NCI-H446 (cell line): Measurements from ENCODE around the gene POLR3H.
"Not testable (repeated sequence)": the region's sequence is repeated elsewhere in the genome, so short reads cannot be mapped to it uniquely, and the experiment has no call there.

Experiments used
- DNase-seq, 2 experiments: peaks; one replicate each; lab custom pipeline; 2025; lab: John Stamatoyannopoulos, UW

POLR3H gene

DNA sequence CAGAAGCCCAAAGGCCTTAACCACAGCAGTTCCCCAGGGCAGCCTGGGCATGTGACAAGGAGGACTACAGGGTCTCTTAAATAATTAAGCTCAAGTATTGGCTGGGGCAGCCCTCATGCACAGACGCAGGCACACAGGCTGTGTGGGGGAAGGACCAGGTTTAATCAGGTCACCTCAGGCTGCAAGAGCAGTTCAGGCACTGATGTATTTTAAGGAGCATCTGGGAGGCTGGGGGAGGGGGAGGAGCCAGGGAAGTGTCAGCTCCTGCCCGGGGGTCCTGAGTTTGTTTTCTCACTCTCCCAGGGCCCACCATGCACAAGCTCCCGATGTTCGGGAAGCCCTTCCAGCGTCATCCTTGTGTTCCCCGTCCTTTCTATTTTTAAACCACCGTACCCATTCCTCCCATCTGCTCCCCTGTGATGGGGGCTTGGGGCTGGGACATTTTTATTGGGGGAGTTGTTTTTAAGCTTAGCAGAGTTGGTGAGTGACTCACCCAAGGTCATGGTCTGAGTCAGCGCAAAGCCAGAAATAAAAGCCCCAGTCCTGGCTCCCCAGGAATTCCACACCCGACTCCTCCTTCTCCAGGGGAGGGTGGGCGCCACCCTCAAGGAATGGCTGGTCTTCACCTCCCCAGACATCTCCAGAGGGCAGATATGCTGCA is 18.9 kb upstream of the POLR3H start:
- DNase-seq: no peak

DNA sequence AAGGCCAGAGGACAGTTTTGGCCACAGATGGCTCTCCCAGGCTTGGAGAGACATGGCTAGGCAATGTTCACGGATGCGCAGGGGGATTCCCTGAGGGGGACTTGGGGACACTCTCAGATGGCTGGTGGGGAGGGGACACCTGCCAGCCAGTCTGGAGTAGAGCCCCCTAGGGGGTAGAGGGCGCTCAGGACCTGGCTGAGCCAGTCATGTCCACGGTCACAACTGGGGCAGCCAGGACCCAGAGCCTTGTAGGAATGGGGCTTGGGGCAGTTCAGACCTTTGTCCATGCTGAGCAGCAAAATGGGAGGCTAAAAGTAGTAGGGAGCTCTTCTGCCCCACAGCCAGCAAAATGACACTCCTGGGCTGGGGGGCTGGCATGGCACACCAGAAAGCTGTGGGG is 18.2 kb upstream of the POLR3H start:
- no peak for DNase-seq

GRCh38 chr22:41561788-41562187 is 17.5 kb upstream of the POLR3H start:
- DNase-seq: no peak

DNA sequence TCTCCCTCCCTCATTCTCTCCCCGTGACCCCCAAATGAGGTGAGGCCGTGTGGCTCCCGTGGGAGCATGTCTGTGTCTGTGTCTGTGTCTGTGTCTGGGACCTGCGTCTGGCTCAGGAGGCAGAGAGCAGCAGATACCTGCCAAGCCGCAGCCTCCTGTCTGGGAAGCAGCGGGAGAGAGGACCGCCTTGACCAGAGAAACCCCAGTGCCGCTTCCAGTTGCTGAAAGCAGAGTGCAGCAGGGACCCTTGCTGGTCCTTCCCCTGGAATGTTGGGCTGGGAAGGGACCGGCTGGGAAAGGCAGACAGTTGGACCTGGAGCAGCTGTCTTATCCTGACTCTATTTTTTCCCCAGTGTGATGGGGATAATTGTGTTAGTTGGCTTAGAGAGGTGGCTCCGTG is 17.1 kb upstream of the POLR3H start:
- no peak for DNase-seq

- no peak for DNase-seq
Measured at GRCh38 chr22:41560095-41560471, 15.8 kb upstream of the POLR3H start.

- DNase-seq: not testable (repeated sequence)
Measured at GRCh38 chr22:41558241-41558630, 14.0 kb upstream of the POLR3H start.

DNA sequence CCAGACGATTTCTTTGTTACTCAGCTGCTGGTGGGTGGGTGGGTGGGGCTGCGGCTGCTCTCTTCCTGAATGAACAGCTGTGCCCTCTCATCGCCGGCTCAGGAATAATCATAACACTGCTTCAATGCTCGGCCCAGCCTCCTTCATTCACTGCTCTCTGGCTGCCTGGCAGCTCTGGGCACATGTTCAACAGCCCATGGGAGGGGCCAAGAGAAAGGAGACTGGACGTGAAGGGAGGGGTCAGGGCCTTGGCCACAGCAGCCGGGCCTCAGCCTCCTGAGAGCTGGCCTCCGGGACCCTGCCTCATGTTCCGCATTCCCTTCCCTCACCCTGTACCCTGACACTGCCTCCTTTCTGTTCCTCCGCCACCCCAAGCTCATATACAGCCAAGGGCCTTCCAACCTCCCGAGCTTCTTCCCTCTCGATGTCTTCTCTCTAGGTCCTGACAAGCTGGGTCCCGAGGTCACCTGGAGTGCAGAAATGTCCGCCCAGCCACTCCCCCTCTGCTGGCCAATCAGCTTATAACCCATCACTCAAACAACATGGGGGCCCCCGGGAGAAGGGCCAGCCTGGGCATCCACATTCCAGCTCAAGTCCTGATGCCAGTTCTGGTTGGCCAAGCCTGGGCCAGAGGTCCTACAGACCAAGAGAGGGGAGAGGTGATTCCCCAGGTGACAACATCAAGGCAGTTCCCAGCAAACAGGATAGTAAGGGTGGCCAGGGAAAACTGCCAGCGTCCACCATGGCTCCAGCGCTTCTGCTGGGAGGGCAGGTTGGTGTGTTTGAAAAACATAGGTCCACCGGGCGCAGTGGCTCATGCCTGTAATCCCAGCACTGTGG is 13.4 kb upstream of the POLR3H start:
- peak in 1 of 2 experiments; percentile 70 for DNase-seq

DNA sequence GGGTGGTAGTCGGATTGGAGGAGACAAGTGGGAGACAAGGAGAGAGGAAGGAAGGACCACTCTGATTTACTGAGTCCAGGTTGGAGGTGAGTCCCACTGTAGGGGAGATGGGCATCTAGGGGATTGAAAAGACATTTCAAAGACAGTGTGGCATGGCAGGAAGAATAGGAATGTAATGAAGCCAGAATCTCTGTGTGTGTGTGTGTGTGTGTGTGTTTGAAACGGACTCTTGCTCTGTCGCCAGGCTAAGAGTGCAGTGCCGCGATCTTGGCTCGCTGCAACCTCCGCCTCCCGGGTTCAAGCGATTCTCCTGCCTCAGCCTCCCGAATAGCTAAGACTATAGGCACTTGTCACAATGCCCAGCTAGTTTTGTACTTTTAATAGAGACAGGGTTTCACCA is 12.3 kb upstream of the POLR3H start:
- no peak for DNase-seq

GRCh38 chr22:41555325-41555982 is 11.2 kb upstream of the POLR3H start:
- peak; percentile 46 to 72 for DNase-seq

GRCh38 chr22:41551877-41552582 is 7.8 kb upstream of the POLR3H start:
- peak in 1 of 2 experiments; percentile 32 for DNase-seq

DNA sequence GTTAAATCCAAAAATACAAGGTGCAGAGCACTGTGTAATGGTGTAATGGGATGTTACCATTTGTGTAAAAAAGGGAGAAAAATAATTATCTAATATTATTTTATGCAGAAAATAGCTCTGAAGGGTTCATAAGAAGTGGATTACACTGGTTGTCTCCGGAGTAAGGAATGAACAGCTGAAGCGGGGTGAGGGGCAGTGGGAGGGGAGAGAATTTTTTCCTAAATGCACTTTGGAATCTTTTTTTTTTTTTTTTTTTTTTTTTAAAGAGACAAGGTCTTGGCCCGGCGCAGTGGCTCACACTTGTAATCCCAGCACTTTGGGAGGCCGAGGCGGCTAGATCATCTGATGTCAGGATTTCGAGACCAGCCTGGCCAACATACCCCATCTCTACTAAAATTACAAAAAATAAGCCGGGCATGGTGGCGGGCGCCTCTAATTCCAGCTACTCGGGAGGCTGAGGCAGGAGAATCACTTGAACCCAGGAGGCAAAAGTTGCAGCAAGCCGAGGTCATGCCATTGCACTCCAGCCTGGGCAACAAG is 6.8 kb upstream of the POLR3H start:
- DNase-seq: no peak

- DNase-seq: no peak
Measured at GRCh38 chr22:41548830-41549211, 4.6 kb upstream of the POLR3H start.

DNA sequence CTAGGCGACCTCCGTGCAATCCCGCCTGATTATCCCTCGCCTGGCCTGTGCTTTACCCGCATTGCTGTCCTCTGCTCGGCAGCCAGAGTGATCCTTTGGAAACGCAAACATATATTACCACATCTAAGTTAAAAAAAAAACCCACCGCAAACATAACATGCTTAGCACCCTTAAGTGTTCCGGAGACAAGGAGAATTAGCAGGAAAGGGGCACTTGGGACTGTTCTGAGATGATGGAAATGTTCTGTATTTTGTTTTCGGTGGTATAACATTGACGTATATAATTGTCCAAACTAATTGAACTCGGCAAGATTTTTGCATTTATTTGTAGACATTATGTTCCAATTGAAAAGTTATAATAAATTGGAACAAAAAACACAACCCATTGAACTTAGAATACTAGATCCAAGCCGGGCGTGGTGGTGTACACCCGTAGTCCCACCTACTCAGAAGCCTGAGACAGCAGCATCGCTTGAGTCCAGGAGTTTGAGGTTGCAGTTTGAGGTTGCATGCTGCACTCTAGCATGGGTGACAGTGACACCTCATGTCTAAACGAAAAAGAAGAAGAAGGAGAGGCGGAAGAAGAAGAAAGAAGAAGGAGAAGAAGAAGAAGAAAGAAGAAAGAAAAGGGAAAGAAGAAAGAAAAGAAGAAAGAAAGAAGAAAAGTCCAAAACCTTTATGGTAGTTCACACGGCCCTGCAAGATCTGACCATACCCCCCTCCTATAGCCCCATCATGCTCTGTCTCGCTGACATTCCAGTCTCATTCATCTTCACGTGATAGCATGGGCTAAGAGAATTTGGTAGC is 604 bp upstream of the POLR3H start:
- DNase-seq: no peak

GRCh38 chr22:41542224-41542623 is 2.0 kb downstream of the POLR3H start:
- DNase-seq: no peak

DNA sequence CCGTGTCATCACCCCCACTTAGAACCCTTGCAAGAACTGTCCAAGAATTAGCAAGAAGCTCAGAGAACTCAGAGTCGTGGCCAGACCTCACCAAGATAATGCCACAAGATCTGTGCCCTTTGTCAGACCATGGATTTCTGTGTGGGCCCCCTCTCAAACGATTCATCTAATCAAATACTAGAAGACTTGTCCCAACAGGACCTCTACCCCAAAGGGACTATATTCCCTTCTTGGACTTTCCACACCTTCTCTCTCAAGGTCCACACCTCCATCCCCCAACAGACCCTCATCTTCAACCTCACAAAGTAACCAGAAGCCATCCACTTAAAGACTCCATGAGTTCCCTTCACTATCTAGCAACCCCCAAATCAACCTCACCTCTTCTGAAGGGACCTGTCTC is 2.8 kb downstream of the POLR3H start:
- no peak for DNase-seq

GRCh38 chr22:41540365-41540764 is 3.9 kb downstream of the POLR3H start:
- no peak for DNase-seq

DNA sequence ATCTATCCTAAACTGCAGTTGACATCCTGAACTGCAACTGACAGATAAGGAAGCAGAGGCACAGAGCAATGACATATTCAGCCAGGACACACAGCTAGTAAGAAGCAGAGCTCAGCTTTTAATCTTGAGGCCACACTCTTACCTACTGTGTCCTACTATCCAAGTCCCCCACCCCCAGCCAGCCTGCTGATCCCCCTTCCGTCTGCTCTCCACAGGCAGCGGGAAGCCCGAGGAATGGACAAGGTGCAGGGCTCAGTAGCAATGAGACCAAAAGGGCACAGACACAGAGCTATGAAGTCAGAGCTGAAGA is 4.3 kb downstream of the POLR3H start:
- no peak for DNase-seq

- DNase-seq: no peak
Measured at GRCh38 chr22:41539146-41540005, 4.9 kb downstream of the POLR3H start.

DNA sequence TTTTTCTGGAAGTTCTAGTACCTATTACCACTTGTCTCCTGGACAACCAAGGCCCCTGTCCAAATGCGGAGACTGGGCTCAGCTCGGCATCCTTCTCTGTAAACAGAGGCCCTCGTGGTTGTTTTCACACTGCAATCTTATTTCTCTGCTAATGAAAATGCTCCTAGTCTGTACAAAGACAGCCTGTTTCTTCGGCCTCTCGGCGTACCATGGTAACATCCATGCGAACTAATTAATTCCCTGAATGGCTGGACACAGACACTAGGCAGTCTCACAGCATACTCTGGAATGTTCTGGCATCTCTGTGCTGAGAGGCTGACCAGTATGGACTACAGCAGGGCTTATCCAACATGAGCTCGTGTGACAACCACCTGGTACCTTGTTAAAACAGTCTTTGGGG is 5.7 kb downstream of the POLR3H start:
- no peak for DNase-seq

DNA sequence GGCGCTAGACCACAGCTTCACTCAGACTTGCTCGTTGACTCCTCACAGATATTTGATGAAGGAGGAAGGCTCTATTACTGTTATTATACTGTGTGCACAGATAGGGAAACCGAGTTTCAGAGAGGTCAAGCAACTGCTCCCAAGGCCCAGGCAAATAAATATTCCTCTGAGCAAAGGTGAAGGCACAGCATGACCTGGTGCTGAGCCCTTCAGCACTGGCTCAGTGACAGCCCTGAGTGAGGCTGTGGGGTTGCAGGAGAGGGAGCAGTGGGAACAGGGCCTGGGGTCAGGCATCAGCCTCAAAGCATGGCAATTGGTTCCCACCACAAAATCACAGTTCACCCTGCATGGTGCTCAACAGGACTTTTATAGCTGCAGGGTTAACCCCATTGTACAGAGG is 7.1 kb downstream of the POLR3H start:
- DNase-seq: no peak

GRCh38 chr22:41535244-41535643 is 9.0 kb downstream of the POLR3H start:
- DNase-seq: no peak
